ENCODE results near the gene ZNF606. TPM values are rescaled to one million over a fixed set of nuclear protein-coding genes. Genes with fewer than 3 reads are reported as not detected.

Gene ZNF606
- total and polyA plus RNA-seq, 9 of the 15 experiments (the other 6 are each of a cell fraction or from before 2014, with no cell fraction given) = 0.03 to 0.98 (median 0.28) TPM

GRCh38 chr19:58046856-58047255 is 44.2 kb upstream of the ZNF606 start (continued):
- TF ChIP-seq ZFP36 (IDR thresholded peaks at IDR 0.05; ENCODE audit: low read depth, low read length, partially characterized antibody) = no peak
- TF ChIP-seq HMGN3 (IDR thresholded peaks at IDR 0.05; ENCODE audit: borderline replicate concordance, extremely low read depth, insufficient read length, low read depth, low read length) = no peak
- TF ChIP-seq ESRRA (IDR thresholded peaks at IDR 0.05; ENCODE audit: borderline replicate concordance, low read depth) = no peak
- no peak for TF ChIP-seq LCOR (CRISPR knock-in tag; IDR thresholded peaks at IDR 0.05)
- TF ChIP-seq CCAR2 (IDR thresholded peaks at IDR 0.05; ENCODE audit: low read depth, low read length) = no peak
- no peak for TF ChIP-seq ZNF79 (CRISPR knock-in tag; IDR thresholded peaks at IDR 0.05; ENCODE audit: low read depth)

- H3K36me3 ChIP-seq (ENCODE audit: control insufficient read depth, insufficient read depth, low read length) = no peaks in the 10 kb centered on the region
- DNase-seq (ENCODE audit: extremely low read depth in 1 of 4, low spot score in 3 of 4) (no peak), ATAC-seq (no peak), FAIRE-seq (no peak)
- H3K9me3 ChIP-seq (replicated peaks; ENCODE audit: control insufficient read depth, insufficient read depth, low read depth, low read length) = no peaks in the 10 kb centered on the region
- no peaks in the 10 kb centered on the region for H4K20me1 ChIP-seq (replicated peaks; ENCODE audit: control insufficient read depth, insufficient read depth, low read length)
- peaks cover 0 to 10% of the 10 kb centered on the region in 2 experiments; a peak in 2 of 5 replicates for H3K27me3 ChIP-seq (ENCODE audit: control insufficient read depth in 2 of 2, insufficient read depth in 2 of 2, low read length in 2 of 2)
- no peak overlapping the region for H3K4me3 ChIP-seq
- H3K4me2 ChIP-seq (ENCODE audit: insufficient read depth, low read length) = no peak overlapping the region
- no peak overlapping the region for H3K9ac ChIP-seq (ENCODE audit: insufficient read depth in 1 of 2, low read depth in 2 of 2, low read length in 2 of 2)
- intact Hi-C loops (cut with micrococcal nuclease) (no loop called here), in situ Hi-C loops (cut with MboI) (no loop called here)
- peaks cover 0 to 16% of the 10 kb centered on the region in 2 experiments; a peak in 2 of 5 replicates for H3K4me1 ChIP-seq (replicated peaks in 1 of 2; ENCODE audit: control insufficient read depth in 2 of 2, insufficient read depth in 2 of 2, low read length in 2 of 2)
- H3K27ac ChIP-seq (ENCODE audit: extremely low read depth, low read depth, low read length) = no peak overlapping the region
- BruUV-seq (replicated peaks) = no TSS peak
- H3K79me2 ChIP-seq (ENCODE audit: control insufficient read depth, insufficient read depth, low read length) = no peaks in the 10 kb centered on the region
- ChIA-PET POLR2A (interaction anchor here (0.6 to 0.8 kb wide), 2 partner anchors 17 to 139 kb away, joined by 3 read pairs; no protein-coding TSS in a partner anchor), CTCF (ENCODE audit: low intra/inter-chr PET ratio) (no interaction called here)
- no peak overlapping the region for H2AFZ ChIP-seq (ENCODE audit: low read depth, low read length)
- 1% methylated on average over 24 of the region's 24 CpGs for WGBS (ENCODE audit: insufficient coverage, low coverage, missing lambda C conversion rate)
- H3K9me1 ChIP-seq (ENCODE audit: control insufficient read depth, insufficient read depth, low read length) = no peaks in the 10 kb centered on the region
- no peak for TF ChIP-seq ZNF263 (CRISPR knock-in tag; IDR thresholded peaks at IDR 0.05; ENCODE audit: borderline replicate concordance)
- no peak for TF ChIP-seq ZNF561 (CRISPR knock-in tag; conservative IDR thresholded peaks at IDR 0.05)
- no peak for TF ChIP-seq NFATC3 (IDR thresholded peaks at IDR 0.05)
- no peak for TF ChIP-seq U2AF1 (optimal IDR thresholded peaks at IDR 0.05; ENCODE audit: low read depth, low read length)
- no peak for TF ChIP-seq POLR2AphosphoS5 (IDR thresholded peaks at IDR 0.05; ENCODE audit: control insufficient read depth, insufficient read depth, low read depth, low read length)
- TF ChIP-seq PURB (CRISPR knock-in tag; IDR thresholded peaks at IDR 0.05; ENCODE audit: low read depth) = no peak
- no peak for TF ChIP-seq KAT8 (IDR thresholded peaks at IDR 0.05; ENCODE audit: low read depth)
- TF ChIP-seq, protein P1, sequence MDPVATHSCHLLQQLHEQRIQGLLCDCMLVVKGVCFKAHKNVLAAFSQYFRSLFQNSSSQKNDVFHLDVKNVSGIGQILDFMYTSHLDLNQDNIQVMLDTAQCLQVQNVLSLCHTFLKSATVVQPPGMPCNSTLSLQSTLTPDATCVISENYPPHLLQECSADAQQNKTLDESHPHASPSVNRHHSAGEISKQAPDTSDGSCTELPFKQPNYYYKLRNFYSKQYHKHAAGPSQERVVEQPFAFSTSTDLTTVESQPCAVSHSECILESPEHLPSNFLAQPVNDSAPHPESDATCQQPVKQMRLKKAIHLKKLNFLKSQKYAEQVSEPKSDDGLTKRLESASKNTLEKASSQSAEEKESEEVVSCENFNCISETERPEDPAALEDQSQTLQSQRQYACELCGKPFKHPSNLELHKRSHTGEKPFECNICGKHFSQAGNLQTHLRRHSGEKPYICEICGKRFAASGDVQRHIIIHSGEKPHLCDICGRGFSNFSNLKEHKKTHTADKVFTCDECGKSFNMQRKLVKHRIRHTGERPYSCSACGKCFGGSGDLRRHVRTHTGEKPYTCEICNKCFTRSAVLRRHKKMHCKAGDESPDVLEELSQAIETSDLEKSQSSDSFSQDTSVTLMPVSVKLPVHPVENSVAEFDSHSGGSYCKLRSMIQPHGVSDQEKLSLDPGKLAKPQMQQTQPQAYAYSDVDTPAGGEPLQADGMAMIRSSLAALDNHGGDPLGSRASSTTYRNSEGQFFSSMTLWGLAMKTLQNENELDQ (CRISPR knock-in tag; IDR thresholded peaks at IDR 0.05; ENCODE audit: borderline replicate concordance) = no peak
- TF ChIP-seq RFX1 (IDR thresholded peaks at IDR 0.05) = no peak
- no peak for TF ChIP-seq CREB3L1 (IDR thresholded peaks at IDR 0.05; ENCODE audit: borderline replicate concordance, low read depth)
- no peak for TF ChIP-seq NR4A1 (CRISPR knock-in tag; IDR thresholded peaks at IDR 0.05)
- TF ChIP-seq NR4A1 (tag; IDR thresholded peaks at IDR 0.05) = no peak
- TF ChIP-seq ZNF212 (CRISPR knock-in tag; IDR thresholded peaks at IDR 0.05) = no peak
These were observed 42.9 kb upstream of the ZNF606 start for GRCh38 chr19:58045411-58046050.
